ENCODE data around the gene GSE1. TPM values are rescaled to one million over a fixed set of nuclear protein-coding genes. Genes with fewer than 3 reads are reported as not detected.
A peak's percentile ranks its signal among the peaks of the same experiment; 100 is the strongest.

The GSE1 gene
- total RNA-seq, 4 donors from 2014 or later: 54.2 to 155 (median 71.9) TPM

GRCh38 chr16:85605912-85606841, 6.9 kb upstream of the GSE1 start:
- no peaks in the 10 kb centered on the region for H3K27me3 ChIP-seq
- H3K36me3 ChIP-seq: no peaks in the 10 kb centered on the region
- peak; percentile 78 to 79 for DNase-seq
- H3K4me3 ChIP-seq (replicated peaks in 1 of 3): no peak overlapping the region
- intact Hi-C loops (cut with DNase I): loop anchor here (5.0 kb wide), 1 partner anchor 184 kb away; no protein-coding TSS in a partner anchor
- TF ChIP-seq, protein P1, sequence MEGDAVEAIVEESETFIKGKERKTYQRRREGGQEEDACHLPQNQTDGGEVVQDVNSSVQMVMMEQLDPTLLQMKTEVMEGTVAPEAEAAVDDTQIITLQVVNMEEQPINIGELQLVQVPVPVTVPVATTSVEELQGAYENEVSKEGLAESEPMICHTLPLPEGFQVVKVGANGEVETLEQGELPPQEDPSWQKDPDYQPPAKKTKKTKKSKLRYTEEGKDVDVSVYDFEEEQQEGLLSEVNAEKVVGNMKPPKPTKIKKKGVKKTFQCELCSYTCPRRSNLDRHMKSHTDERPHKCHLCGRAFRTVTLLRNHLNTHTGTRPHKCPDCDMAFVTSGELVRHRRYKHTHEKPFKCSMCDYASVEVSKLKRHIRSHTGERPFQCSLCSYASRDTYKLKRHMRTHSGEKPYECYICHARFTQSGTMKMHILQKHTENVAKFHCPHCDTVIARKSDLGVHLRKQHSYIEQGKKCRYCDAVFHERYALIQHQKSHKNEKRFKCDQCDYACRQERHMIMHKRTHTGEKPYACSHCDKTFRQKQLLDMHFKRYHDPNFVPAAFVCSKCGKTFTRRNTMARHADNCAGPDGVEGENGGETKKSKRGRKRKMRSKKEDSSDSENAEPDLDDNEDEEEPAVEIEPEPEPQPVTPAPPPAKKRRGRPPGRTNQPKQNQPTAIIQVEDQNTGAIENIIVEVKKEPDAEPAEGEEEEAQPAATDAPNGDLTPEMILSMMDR (IDR thresholded peaks at IDR 0.05): no peak
- TF ChIP-seq POLR2A (IDR thresholded peaks at IDR 0.05): no peak
- 69 to 70% methylated on average over 17 to 18 of the region's 22 CpGs for WGBS, 2 donors
- no peaks in the 10 kb centered on the region for H3K9me3 ChIP-seq
- peak overlapping the region; percentile 31 to 67 (median 65) for H3K27ac ChIP-seq
- peaks cover 37 to 71% of the 10 kb centered on the region in 2 donors for H3K4me1 ChIP-seq

GRCh38 chr16:85606904-85607303, 6.2 kb upstream of the GSE1 start:
- Histone ChIP-seq H3K27ac (no peak overlapping the region), H3K9me3 (no peaks in the 10 kb centered on the region), H3K36me3 (no peaks in the 10 kb centered on the region), H3K4me3 (replicated peaks in 1 of 3) (no peak overlapping the region), H3K27me3 (no peaks in the 10 kb centered on the region), H3K4me1 (peaks cover 38 to 69% of the 10 kb centered on the region in 2 donors)
- DNase-seq: no peak
- TF ChIP-seq, protein P1 (IDR thresholded peaks at IDR 0.05): no peak
- TF ChIP-seq POLR2A (IDR thresholded peaks at IDR 0.05): no peak
- WGBS, 2 donors: 78 to 90% methylated on average over 7 of the region's 7 CpGs
- intact Hi-C loops (cut with DNase I): loop anchor here (5.0 kb wide), 1 partner anchor 185 kb away; no protein-coding TSS in a partner anchor

DNA sequence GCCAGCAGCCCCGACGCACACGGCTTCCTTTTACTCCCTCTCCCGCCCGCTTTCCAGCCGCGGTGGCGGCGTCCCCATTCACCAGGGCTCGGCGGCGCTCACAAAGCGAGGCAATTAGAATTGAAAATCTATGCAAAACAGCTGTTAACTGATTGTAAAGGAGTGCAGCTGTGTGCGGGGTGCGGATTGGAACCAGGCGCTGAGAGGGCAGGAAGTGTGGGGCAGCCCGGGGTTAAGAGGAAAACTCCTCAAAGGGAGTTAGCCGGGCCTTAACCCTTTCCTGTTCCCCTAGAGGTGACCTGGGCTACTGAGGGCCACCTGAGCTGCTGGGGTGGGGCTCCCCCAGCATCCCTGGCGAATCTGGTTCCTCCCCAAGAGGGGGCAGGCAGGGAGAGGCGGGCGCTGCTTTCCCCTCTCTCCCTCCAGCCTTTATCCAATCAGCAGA, 5.8 kb upstream of the GSE1 start:
- H3K4me3 ChIP-seq (replicated peaks in 1 of 3): no peak overlapping the region
- H3K27me3 ChIP-seq: no peaks in the 10 kb centered on the region
- WGBS, 2 donors: 71 to 77% methylated on average over 19 to 20 of the region's 21 CpGs
- TF ChIP-seq POLR2A (IDR thresholded peaks at IDR 0.05): no peak
- TF ChIP-seq, protein P1 (IDR thresholded peaks at IDR 0.05): no peak
- H3K36me3 ChIP-seq: no peaks in the 10 kb centered on the region
- peaks cover 34 to 67% of the 10 kb centered on the region in 2 donors for H3K4me1 ChIP-seq
- no peak overlapping the region for H3K27ac ChIP-seq
- no peaks in the 10 kb centered on the region for H3K9me3 ChIP-seq
- intact Hi-C loops (cut with DNase I): loop anchor here (5.0 kb wide), 1 partner anchor 185 kb away; no protein-coding TSS in a partner anchor
- no peak for DNase-seq

DNA sequence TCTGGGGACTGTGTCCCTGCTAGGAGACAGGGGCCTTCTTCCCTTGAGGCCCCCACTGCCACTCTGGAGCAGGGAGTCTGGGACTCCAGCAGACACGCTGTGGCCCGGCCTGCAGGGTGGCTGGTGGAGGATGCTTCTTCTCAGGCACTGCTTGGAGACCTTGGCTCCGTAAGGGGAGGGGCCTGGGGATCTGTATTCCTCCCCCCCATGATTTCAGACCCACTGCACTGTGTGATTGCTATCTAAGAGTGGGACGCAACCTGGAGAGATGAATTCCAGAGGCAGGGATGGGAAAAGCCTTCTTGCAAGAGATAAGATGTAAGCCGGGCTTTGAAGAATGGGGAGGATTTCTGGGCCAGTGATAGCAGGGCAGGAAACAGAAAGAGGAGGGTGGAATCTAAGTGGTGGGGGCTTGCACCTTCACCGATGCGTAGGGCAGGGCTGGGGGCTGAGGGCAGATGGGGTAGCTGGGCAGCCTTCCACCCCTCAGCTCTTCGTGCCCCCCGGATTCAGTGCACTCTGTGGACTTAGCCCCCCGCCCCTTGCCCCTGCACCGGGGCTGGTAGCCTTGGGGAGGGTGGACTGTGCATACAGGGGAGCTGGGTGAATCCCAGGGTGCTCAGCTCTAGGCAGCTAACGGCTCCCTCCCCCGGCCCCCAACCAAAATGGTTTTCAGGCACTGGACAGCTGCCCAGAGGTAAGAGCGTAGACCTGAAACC, 5.2 kb upstream of the GSE1 start:
- TF ChIP-seq, protein P1 (IDR thresholded peaks at IDR 0.05): no peak
- no peak for TF ChIP-seq POLR2A (IDR thresholded peaks at IDR 0.05)
- WGBS, 2 donors: 79 to 81% methylated on average over 12 to 14 of the region's 14 CpGs
- DNase-seq: no peak
- intact Hi-C loops (cut with DNase I): loop anchor here (5.0 kb wide), 1 partner anchor 186 kb away; no protein-coding TSS in a partner anchor
- no peaks in the 10 kb centered on the region for H3K9me3 ChIP-seq
- H3K36me3 ChIP-seq: no peaks in the 10 kb centered on the region
- H3K4me1 ChIP-seq: peaks cover 32 to 66% of the 10 kb centered on the region in 2 donors
- no peaks in the 10 kb centered on the region for H3K27me3 ChIP-seq
- H3K27ac ChIP-seq: peak overlapping the region in 1 of 3 donors; percentile 5
- no peak overlapping the region for H3K4me3 ChIP-seq (replicated peaks in 1 of 3)

All from thyroid gland (tissue), 4 donors.